Common myeloid progenitor, CD34-positive (primary cell): ENCODE measurements around the gene IL17REL.

Source experiments
- CTCF ChIA-PET: fragments of 350-600 bp; sonication (Branson Sonifier 250); formaldehyde crosslinking; loops from one replicate; lab custom pipeline; 2021; ENCODE audit warnings: antibody characterized with exemption; lab: Charles Lee
- POLR2A ChIA-PET: fragments of 350-600 bp; sonication (Branson Sonifier 250); formaldehyde crosslinking; loops from one replicate; lab custom pipeline; 2021; ENCODE audit warnings: antibody characterized with exemption; lab: Charles Lee
- DNase-seq, 3 donors: peaks; one replicate each; pipeline versions ENCODE4 v3.0.0 to v3.0.0-alpha.2; 2013
- H3K27ac ChIP-seq, 2 experiments: 1 replicate in 1 of 2; 2 replicates in 1 of 2; pipeline ENCODE4 v1.7.0; 2013; ENCODE audit warnings: inconsistent platforms in 2 of 2, low read length in 2 of 2, mild to moderate bottlenecking in 2 of 2, low read depth in 1 of 2, moderate library complexity in 1 of 2; ENCODE audit not compliant: severe bottlenecking in 2 of 2, insufficient read depth in 1 of 2, poor library complexity in 1 of 2
- H3K27me3 ChIP-seq, 5 experiments: replicated peaks in 2 of 5; 1 replicate in 3 of 5; 2 replicates in 2 of 5; pipeline versions ENCODE4 v1.6.1 to v1.7.0; 2013; ENCODE audit warnings: low read length in 4 of 5, mild to moderate bottlenecking in 2 of 5, moderate library complexity in 2 of 5, inconsistent platforms in 1 of 5; ENCODE audit not compliant: insufficient read depth in 5 of 5, control insufficient read depth in 4 of 5
- H3K36me3 ChIP-seq, 4 experiments: 1 replicate in 2 of 4; 2 replicates in 2 of 4; pipeline versions ENCODE4 v1.6.1 to v1.7.0; 2013; ENCODE audit warnings: low read length in 3 of 4, control low read depth in 1 of 4, mild to moderate bottlenecking in 1 of 4; ENCODE audit not compliant: control insufficient read depth in 4 of 4, insufficient read depth in 4 of 4
- H3K4me1 ChIP-seq, 4 experiments: 1 replicate in 3 of 4; 2 replicates in 1 of 4; pipeline versions ENCODE4 v1.6.1 to v1.7.1; 2013; ENCODE audit warnings: low read length in 3 of 4, mild to moderate bottlenecking in 3 of 4, control low read depth in 1 of 4, inconsistent platforms in 1 of 4, moderate library complexity in 1 of 4; ENCODE audit not compliant: control insufficient read depth in 4 of 4, insufficient read depth in 4 of 4; ENCODE audit errors: control extremely low read depth in 1 of 4
- H3K4me3 ChIP-seq, 7 experiments: 1 replicate in 4 of 7; 2 replicates in 3 of 7; pipeline versions ENCODE4 v1.5.1 to v1.7.0; 2013; ENCODE audit warnings: mild to moderate bottlenecking in 7 of 7, low read length in 6 of 7, moderate library complexity in 6 of 7, inconsistent platforms in 2 of 7, low read depth in 2 of 7, control low read depth in 1 of 7; ENCODE audit not compliant: insufficient read depth in 4 of 7, control insufficient read depth in 1 of 7; ENCODE audit errors: extremely low read depth in 1 of 7
- H3K9me3 ChIP-seq, 5 experiments: 1 replicate in 4 of 5; 2 replicates in 1 of 5; pipeline versions ENCODE4 v1.6.1 to v1.7.1; 2013; ENCODE audit warnings: low read length in 4 of 5, mild to moderate bottlenecking in 2 of 5, inconsistent platforms in 1 of 5, low read depth in 1 of 5, moderate library complexity in 1 of 5; ENCODE audit not compliant: control insufficient read depth in 4 of 5, insufficient read depth in 2 of 5; ENCODE audit errors: control extremely low read depth in 1 of 5
- WGBS: methylation state at CpG from one replicate; pipeline ENCODE4 v1.1.5; 2013; ENCODE audit not compliant: insufficient coverage; 5-methylcytosine and 5-hydroxymethylcytosine counted together

The IL17REL gene

GRCh38 chr22:50031189-50032091 lies 18.9 kb upstream of the IL17REL start:
- Histone ChIP-seq H3K27me3 (peaks cover 0 to 2% (median 0%) of the 10 kb centered on the region in 5 experiments), H3K4me3 (no peak overlapping the region), H3K4me1 (peaks cover 0 to 50% (median 25%) of the 10 kb centered on the region in 4 experiments), H3K9me3 (no peaks in the 10 kb centered on the region), H3K27ac (no peak overlapping the region), H3K36me3 (no peaks in the 10 kb centered on the region)
- DNase-seq: no peak
- ChIA-PET CTCF (interaction anchor here (0.8 to 5.9 kb wide), 22 partner anchors 10 to 195 kb away, joined by 3 to 63 read pairs (median 4); no protein-coding TSS in a partner anchor), POLR2A (interaction anchor here (1.5 to 1.9 kb wide), 2 partner anchors 71 to 101 kb away, joined by 4 to 19 read pairs; partner anchors contain the start of gene PIM3)
- WGBS: 96% methylated on average over 45 of the region's 49 CpGs

- DNase-seq: peak; percentile 87 to 93 (median 93)
- 20% methylated on average over 49 of the region's 52 CpGs for WGBS
- Histone ChIP-seq H3K27ac (no peak overlapping the region), H3K27me3 (peaks cover 0 to 2% (median 0%) of the 10 kb centered on the region in 5 experiments), H3K9me3 (no peaks in the 10 kb centered on the region), H3K4me1 (peaks cover 0 to 41% (median 21%) of the 10 kb centered on the region in 4 experiments), H3K36me3 (no peaks in the 10 kb centered on the region), H3K4me3 (peak overlapping the region in 2 of 7 experiments; percentile 32 to 60)
- ChIA-PET POLR2A (interaction anchor here (0.8 to 1.9 kb wide), 6 partner anchors 11 to 204 kb away, joined by 3 to 19 read pairs (median 3); partner anchors contain the start of genes IL17REL and MLC1), CTCF (interaction anchor here (0.7 to 5.9 kb wide), 32 partner anchors 8 to 263 kb away, joined by 3 to 63 read pairs (median 4); partner anchors contain the start of gene IL17REL)
Observed at GRCh38 chr22:50030297-50031188, 18.0 kb upstream of the IL17REL start.

- 87% methylated on average over 35 of the region's 42 CpGs for WGBS
- POLR2A ChIA-PET: interaction anchor here (0.6 kb wide), 1 partner anchor 504 kb away, joined by 3 read pairs; no protein-coding TSS in a partner anchor
Observed at GRCh38 chr22:50027639-50028537, 15.3 kb upstream of the IL17REL start.

GRCh38 chr22:50025993-50026392 lies 13.4 kb upstream of the IL17REL start:
- no peaks in the 10 kb centered on the region for H3K36me3 ChIP-seq
- no peak overlapping the region for H3K27ac ChIP-seq
- WGBS: 94% methylated on average over 13 of the region's 13 CpGs
- H3K4me1 ChIP-seq: peaks cover 0 to 18% (median 13%) of the 10 kb centered on the region in 4 experiments
- DNase-seq: no peak
- CTCF ChIA-PET: no interaction called here
- no peaks in the 10 kb centered on the region for H3K9me3 ChIP-seq
- POLR2A ChIA-PET: no interaction called here
- H3K4me3 ChIP-seq: no peak overlapping the region
- peaks cover 0 to 2% (median 0%) of the 10 kb centered on the region in 5 experiments for H3K27me3 ChIP-seq

More at GRCh38 chr22:50027639-50028537, 15.3 kb upstream of the IL17REL start:
- CTCF ChIA-PET: interaction anchor here (0.6 to 1.8 kb wide), 12 partner anchors 10 to 97 kb away, joined by 3 to 11 read pairs (median 3); no protein-coding TSS in a partner anchor
- H3K27ac ChIP-seq: no peak overlapping the region
- DNase-seq: peak in 2 of 3 donors; percentile 47 to 66
- no peak overlapping the region for H3K4me3 ChIP-seq
- H3K9me3 ChIP-seq: no peaks in the 10 kb centered on the region
- peaks cover 0 to 2% (median 0%) of the 10 kb centered on the region in 5 experiments for H3K27me3 ChIP-seq
- H3K4me1 ChIP-seq: peaks cover 0 to 18% (median 13%) of the 10 kb centered on the region in 4 experiments
- no peaks in the 10 kb centered on the region for H3K36me3 ChIP-seq

GRCh38 chr22:50022171-50022819 lies 9.7 kb upstream of the IL17REL start:
- POLR2A ChIA-PET: no interaction called here
- no peak for DNase-seq
- no peaks in the 10 kb centered on the region for H3K27me3 ChIP-seq
- peaks cover 7 to 21% (median 8%) of the 10 kb centered on the region in 4 experiments for H3K4me1 ChIP-seq
- H3K36me3 ChIP-seq: no peaks in the 10 kb centered on the region
- CTCF ChIA-PET: no interaction called here
- no peak overlapping the region for H3K4me3 ChIP-seq
- H3K27ac ChIP-seq: no peak overlapping the region
- WGBS: 88% methylated on average over 14 of the region's 14 CpGs
- no peaks in the 10 kb centered on the region for H3K9me3 ChIP-seq
